B cell (primary cell): Measurements from ENCODE around the gene LSM10.

Experiments
- EZH2 ChIP-seq: IDR thresholded peaks from 2 replicates; pipeline ENCODE4 v1.6.1; 2012; ENCODE audit warnings: borderline replicate concordance, low read depth, mild to moderate bottlenecking, moderate library complexity, low read length; ENCODE audit not compliant: insufficient read depth, poor library complexity, severe bottlenecking
- TF ChIP-seq, protein P1 (sequence below): fragments of 200-600 bp; IDR thresholded peaks from one replicate; pipeline ENCODE4 v1.8.0; 2022; ENCODE audit warnings: antibody characterized with exemption, mild to moderate bottlenecking

DNA sequence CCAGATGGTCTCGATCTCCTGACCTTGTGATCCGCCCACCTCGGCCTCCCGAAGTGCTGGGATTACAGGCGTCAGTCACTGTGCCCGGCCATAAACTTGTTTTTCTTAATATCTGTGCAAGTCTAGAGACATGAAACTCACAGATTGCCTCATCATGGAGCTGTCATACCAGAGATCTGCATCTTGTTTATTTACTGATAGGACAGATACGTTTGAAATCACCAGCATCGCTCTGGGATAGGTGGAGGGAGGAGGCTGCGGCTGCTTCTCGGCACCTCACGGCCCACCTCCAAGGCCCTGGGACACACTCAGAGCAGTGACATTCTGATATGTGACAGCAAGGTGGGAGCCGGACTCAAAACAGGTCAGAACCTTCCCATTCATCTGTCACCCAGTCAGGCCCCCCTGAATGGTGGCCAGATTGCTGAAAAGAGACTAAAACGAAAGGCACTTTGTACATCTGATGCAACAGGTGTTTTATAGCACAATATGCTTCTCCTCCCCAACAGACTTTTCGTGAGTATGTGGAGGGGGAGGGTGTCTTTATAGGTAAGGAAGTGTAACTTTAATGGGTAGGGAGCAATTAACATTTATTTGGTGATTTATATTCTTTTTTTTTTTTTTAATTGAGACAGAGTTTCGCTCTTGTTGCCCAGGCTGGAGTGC, 18.1 kb upstream of the LSM10 start:
- TF ChIP-seq, protein P1, sequence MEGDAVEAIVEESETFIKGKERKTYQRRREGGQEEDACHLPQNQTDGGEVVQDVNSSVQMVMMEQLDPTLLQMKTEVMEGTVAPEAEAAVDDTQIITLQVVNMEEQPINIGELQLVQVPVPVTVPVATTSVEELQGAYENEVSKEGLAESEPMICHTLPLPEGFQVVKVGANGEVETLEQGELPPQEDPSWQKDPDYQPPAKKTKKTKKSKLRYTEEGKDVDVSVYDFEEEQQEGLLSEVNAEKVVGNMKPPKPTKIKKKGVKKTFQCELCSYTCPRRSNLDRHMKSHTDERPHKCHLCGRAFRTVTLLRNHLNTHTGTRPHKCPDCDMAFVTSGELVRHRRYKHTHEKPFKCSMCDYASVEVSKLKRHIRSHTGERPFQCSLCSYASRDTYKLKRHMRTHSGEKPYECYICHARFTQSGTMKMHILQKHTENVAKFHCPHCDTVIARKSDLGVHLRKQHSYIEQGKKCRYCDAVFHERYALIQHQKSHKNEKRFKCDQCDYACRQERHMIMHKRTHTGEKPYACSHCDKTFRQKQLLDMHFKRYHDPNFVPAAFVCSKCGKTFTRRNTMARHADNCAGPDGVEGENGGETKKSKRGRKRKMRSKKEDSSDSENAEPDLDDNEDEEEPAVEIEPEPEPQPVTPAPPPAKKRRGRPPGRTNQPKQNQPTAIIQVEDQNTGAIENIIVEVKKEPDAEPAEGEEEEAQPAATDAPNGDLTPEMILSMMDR: no peak
- TF ChIP-seq EZH2: no peak
